OCI-LY3 (cell line): ENCODE measurements around the gene NSD1.

ENCODE experiments used
- EZH2phosphoT487 ChIP-seq: fragments of 200-600 bp; shearing (Covaris generic); IDR thresholded peaks from 2 replicates; pipeline ENCODE4 v1.6.1; 2018; ENCODE audit warnings: antibody characterized with exemption, mixed run types, low read depth
- TF ChIP-seq, protein P1 (sequence below): fragments of 200-600, 300-600 bp; sonication (generic); IDR thresholded peaks from 2 replicates; pipeline ENCODE4 v1.5.1; 2014; ENCODE audit warnings: antibody characterized with exemption, low read length, low read depth

DNA sequence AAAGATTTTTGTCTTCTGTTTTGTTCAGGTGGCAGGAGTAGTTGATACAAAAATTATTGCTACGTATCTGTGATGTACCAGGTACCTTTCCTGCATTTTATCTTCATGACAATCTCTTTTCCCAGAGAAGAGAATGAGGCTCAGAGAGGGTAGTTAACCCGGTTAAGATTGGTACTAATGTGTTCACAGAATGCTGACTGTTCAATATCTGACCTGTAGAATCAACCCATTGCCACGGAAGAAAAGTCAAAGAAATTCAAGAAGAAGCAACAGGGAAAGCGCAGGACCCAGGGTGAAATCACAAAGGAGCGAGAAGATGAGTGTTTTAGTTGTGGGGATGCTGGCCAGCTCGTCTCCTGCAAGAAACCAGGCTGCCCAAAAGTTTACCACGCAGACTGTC, 158.2 kb downstream of the NSD1 start:
- TF ChIP-seq, protein P1, sequence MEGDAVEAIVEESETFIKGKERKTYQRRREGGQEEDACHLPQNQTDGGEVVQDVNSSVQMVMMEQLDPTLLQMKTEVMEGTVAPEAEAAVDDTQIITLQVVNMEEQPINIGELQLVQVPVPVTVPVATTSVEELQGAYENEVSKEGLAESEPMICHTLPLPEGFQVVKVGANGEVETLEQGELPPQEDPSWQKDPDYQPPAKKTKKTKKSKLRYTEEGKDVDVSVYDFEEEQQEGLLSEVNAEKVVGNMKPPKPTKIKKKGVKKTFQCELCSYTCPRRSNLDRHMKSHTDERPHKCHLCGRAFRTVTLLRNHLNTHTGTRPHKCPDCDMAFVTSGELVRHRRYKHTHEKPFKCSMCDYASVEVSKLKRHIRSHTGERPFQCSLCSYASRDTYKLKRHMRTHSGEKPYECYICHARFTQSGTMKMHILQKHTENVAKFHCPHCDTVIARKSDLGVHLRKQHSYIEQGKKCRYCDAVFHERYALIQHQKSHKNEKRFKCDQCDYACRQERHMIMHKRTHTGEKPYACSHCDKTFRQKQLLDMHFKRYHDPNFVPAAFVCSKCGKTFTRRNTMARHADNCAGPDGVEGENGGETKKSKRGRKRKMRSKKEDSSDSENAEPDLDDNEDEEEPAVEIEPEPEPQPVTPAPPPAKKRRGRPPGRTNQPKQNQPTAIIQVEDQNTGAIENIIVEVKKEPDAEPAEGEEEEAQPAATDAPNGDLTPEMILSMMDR: no peak
- no peak for TF ChIP-seq EZH2phosphoT487
